GM21529 (cell line): Measurements from ENCODE around the gene ARPC5.

ENCODE experiments used
- ATAC-seq: cut with Tn5 transposase; IDR thresholded peaks from one replicate; pipeline ENCODE4 v1.9.1; 2021; ENCODE audit not compliant: unreplicated experiment

ARPC5 gene

DNA sequence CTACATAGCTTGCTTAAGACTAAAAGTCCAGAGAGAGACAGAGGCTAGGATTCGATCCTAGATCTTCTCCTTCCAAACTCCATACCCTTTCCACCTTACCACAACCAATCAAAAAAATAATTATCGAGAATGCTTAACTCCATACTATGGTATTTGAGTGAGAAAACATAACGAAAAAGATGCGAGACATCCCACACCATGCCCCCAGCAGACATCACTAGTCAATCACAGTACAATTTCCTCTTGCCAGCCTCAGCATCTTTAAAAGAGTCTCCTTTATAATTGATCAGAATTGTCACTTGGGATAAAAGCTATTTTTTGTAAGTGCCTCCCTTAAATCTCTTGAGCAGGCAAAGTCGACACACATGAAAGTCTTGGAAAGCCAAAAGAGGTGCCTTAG is 46.2 kb downstream of the ARPC5 start:
- no peak for ATAC-seq

DNA sequence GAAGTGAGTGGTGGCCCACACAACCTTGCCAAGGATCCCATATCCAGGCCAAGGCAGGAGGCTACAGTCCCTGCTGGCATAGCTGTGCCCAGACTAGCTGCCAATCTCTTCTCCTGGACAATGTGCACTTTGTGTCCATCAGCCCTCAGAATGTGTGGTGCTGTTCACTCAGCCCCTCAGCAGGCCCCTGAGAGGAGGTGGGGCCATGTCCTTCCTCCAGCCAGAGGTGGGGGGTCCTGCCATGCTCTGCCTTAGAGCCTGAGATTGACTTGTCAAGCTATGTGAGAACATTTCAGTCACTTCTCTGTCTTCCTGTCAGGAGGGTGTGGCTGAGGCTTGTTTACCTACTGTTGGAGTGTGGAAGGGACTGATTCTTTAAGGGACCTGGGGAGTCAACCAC is 46.8 kb downstream of the ARPC5 start:
- ATAC-seq = no peak

DNA sequence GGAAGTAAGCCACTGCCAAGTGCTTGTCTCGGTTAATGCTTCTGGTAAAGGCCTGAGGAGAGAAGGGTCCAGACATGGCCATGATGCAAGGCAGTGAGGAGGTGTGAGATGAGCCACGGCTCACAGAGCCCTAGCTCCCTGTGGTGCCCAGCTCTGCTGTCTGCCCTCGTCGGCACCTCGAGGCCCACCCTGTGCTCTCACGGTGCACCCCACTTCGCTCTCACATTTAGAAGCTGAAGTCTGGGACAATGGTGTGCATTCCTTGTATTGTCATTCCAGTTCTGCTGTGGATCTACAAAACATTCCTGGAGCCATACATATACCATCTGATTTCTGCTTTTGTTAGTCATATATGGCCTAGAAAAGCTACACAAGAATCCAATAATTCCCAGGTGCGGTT is 48.7 kb downstream of the ARPC5 start:
- ATAC-seq = no peak

DNA sequence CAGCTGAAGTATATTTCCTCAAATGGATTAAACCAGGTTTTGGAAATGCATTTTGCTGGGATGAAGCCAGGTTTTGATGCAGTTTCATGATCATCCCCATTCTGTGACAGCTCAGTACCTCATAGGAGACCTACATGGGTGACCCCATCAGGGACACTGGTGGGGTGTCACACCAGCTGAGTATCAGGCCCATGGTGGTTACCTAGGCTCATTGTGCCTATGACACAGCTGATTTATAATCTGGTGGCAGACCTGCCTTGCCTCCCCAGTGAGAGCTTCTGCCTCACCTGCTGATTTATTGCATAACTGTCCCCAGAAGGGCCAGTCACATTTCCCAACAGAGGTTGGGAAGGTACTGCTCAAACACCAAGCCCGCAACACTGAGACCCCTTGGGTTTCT is 49.1 kb downstream of the ARPC5 start:
- ATAC-seq = no peak

DNA sequence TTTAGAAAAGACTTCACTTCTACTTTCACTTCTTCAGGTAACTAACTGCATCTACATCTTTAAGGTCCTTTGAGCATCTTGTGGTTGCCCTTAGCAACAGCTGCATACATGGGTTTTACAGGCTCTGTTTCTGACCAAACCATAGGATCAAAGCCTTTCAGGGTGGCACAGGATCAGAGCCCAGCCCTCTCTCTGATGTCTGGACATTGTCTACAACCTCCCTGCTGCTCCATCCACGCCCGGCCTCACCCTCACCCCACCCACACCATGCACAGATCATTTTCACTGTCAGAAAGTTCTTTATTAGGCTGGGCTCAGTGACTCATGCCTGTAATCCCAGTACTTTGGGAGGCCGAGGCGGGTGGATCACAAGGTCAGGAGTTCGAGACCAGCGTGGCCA is 50.5 kb downstream of the ARPC5 start:
- ATAC-seq = no peak

DNA sequence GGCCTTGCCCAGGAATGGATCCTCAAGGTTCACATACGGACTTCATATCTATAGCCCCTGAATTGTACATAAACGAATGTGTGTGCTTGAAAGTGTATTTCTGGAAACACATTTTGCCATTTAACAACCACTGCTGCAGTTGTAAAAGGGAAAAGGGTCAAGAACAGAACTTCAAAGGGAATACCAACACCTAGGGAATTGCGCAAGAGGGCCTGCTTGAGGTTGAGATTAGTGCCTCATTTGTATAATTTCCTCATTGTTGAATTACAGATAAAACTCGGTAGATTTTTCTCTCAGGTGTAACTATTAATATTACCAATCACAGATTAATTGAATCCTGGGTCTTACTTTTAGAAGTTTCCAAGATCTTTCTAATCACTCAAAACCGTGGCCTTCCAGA is 51.4 kb downstream of the ARPC5 start:
- ATAC-seq = no peak

DNA sequence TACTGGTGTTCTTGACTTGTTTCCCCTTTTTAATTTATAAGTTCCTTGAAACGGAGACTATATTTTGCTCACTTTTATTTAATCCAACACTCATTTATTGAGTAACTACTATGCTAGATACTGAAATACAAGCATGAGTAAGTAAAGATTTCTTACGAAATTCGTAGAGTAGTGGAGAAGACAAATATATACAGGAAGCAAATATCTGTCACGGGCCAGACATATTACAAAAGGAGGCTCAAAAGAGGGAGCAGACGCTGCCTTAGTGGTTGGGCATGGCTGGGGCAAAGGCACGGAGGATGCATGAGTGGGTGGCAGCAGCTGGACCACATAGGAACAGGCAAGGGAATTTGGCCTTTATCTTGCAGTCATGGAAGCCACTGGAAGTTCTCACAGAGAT is 52.1 kb downstream of the ARPC5 start:
- no peak for ATAC-seq

DNA sequence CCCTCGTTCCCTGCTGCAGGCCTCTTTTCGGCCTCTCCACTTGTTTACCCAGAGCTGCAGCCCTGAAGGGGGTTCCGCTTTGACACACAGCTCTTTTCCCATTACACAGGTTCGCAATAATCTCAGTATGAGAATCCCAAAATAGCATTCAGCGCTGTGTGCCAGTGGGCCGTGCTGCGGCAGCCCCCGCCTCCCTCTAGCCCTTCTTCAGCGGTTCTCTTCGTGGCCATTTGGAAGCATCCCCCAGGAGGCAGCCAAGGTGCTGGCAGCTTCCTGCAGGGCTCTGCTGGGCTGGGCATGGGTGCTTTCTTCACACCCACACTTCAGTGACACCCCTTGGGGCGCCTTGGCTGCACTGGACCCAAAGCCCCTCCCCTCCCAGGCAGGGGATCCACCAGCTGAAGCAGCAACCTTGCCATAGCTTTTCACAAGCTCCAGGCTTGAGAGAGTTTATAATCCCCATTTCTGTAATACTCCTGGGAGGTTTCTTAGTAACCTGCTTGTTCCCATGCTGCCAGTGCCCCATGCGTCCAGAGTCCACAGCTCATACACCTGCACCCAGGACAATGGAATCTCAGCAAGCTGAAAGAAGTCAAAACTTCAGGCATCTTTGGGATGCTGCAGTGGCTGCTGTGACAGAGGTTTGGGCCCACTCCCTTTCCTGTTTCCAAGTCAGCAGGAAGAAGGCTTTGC is 53.4 kb downstream of the ARPC5 start:
- no peak for ATAC-seq

DNA sequence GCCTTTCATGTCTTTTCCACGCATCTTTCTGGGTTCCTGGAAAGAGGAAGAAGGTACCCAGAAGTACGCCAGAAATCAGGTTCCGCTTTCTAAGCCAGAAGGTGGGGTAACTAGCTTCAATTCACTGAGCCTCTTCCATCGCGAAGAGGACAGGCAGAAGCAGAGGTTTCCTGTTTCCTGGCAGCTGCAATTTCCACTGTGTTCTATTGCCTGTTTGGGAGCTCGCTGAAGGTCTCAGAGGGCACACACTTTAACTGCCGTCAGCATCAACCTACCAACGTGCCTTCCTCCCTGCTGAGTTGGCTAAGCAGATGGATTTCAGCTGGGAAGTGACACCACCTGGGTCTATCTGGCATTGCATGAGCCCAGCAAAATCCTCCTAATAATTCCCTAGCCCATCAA is 55.3 kb downstream of the ARPC5 start:
- peak; percentile 63 for ATAC-seq

DNA sequence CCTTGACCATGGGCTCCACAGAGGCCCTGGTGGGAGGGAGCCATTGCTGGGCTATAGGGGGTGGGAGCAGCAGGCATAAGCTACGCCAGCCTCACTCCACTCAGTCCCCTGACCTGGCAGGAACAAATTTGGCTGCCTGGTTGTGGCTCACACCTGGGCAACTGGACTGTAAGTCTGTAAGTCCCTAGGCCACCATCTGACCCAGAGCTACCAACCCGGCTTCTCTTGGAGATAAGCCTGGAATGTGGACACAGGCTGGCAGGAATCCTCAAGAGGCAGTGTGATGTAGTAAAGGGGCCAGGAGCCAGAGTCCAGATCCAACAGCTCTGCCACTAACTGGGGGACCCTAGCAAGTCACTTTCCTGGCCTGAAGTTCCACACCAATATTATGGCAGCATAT is 56.7 kb downstream of the ARPC5 start:
- no peak for ATAC-seq

DNA sequence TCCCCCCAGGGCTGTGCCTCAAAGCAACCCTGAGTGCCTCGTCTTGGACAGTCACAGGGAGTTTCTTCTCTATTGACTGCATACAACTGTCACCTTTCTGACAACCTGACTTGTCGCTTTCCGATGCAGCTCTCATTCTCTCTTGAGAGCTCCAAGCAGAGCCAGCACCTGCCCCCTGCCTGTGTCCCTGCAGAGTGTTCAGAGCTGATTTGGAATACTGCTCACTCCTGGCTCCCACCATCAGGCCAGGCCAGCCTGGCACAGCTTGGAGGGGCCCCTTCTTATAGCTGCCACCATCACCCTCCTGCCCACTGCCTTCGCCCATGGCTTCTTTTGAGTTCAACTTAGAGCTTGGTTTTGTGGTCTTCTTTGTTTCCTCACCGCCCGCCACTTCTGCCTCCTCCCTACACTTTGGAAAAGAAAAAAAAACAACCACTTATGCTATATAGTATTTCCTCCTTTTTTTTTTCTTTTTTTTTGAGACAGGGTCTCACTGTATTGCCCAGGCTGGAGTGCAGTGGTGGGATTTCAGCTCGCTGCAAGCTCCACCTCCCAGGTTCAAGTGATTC is 57.6 kb downstream of the ARPC5 start:
- ATAC-seq = no peak

DNA sequence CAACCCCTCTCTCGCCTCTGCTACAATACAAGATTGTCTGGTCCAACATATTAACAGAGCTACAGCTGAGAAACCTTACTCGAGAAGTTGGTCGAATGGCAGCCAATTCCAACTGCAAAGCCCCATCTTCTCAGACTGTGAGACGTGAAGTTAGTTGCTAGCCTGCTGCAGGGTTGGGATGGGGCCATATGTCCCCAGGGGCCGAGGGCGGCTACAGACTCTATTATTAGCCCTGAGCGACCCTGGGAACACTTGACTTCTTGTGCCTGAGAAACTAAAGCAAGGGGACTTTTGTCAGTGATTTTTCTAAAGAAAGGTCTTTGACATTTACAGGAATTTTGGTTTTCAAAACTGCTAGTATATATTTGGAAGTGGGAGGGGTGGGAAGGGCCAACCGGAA is 59.0 kb downstream of the ARPC5 start:
- ATAC-seq = no peak

DNA sequence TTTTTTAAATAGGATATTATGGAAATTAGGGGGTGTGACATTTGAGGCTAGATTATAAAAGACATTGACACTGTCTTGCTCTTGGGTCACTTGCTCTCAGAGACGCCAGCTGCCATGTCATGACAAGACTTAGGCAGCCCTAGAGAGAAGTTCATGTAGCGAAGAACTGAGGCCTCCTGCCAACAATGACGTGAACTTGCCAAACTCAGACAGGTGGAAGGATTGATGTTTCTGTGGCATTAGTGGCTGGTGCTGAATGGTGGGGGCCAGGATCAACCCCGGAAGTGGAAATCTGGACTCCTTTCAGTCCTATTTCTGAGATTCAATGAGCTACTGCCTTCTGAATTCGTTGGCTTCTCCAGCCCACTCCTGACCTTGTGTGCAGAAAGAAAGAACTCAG is 60.0 kb downstream of the ARPC5 start:
- no peak for ATAC-seq

DNA sequence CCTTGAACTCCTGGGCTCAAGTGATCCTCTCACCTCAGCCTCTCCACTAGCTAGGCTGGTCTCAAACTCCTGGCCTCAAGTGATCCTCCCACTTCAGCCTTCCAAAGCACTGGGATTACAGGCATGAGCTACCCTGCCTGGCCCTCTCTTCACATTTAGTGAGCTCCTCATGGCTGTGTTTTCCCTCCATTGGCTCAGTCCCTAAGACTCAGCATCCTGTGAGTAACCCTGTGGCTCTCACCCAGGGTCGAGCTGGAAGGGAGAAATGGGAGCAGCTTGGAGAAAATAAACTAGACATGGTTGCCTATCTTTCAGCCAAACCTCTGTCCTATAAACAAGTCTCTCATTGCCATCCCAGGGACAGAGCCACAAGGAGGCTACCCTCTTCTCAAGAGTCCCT is 62.9 kb downstream of the ARPC5 start:
- ATAC-seq = no peak

DNA sequence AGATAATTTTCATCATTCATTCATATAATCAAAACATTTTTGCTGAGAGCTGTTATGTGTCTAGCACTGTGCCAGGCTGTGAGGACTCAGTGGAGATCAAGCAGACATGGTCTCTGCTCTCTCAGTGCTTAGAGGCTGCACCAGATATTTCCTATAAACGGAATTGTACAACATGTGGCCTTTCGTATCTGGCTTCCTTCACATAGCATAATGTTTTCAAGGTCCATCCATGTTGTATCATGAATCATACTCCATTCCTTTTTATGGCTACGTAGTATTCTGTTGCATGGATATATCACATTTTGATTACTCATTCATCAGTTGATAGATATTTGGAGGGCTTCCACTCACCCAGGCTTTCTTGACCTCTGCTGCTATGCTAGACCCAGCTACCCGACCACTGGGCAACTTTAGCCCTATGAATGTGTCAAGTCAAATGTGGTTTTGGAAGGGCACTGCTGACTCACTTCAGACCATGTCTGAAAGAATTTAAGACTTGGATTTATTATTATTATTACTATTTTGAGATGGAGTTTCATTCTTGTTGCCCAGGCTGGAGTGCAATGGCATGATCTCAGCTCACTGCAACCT is 63.8 kb downstream of the ARPC5 start:
- ATAC-seq = no peak
